Measurements from ENCODE around the gene C5orf63. TPM values are rescaled to one million over a fixed set of nuclear protein-coding genes. Genes with fewer than 3 reads are reported as not detected.

C5orf63 gene
- polyA plus RNA-seq, 1 donor (not counting 4 experiments of a cell fraction or from before 2014, with no cell fraction given): 7.2 TPM

DNA sequence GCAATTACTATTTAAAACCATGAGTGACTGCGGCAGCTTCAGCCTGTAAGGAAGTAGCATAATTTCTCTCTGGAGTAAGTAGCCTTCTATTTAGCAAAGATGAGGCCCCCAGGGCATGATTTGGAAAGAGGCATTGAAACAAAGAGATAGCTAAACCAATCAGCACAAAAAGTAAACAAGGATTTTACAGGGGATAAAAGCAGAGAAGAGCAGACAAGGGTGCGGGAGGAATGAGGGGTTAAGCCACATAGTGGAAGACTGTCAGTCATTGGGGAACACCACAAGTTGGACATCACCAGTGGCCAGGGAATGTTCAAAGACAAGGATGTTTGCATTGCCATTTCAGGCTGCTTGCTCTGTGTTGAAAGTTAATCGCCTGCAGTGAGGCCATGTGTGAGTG lies 24.0 kb upstream of the C5orf63 start:
- Histone ChIP-seq H3K4me3 (ENCODE audit: control insufficient read depth in 2 of 3, extremely low read depth in 1 of 3, insufficient read depth in 2 of 3, low read depth in 1 of 3, low read length in 3 of 3) (no peak overlapping the region), H3K36me3 (ENCODE audit: control insufficient read depth in 2 of 2, extremely low read depth in 1 of 2, insufficient read depth in 2 of 2, low read length in 2 of 2) (no peaks in the 10 kb centered on the region), H3K4me1 (ENCODE audit: control insufficient read depth, extremely low read depth, insufficient read depth, low read length) (no peaks in the 10 kb centered on the region), H2AFZ (ENCODE audit: control insufficient read depth, low read length) (no peak overlapping the region), H3K9me3 (ENCODE audit: control insufficient read depth, low read depth, low read length) (no peaks in the 10 kb centered on the region), H3K27ac (ENCODE audit: control insufficient read depth, insufficient read depth, low read length) (no peak overlapping the region), H3K79me2 (ENCODE audit: control insufficient read depth, insufficient read depth, low read length) (no peaks in the 10 kb centered on the region), H3K9me1 (ENCODE audit: control insufficient read depth, extremely low read depth, insufficient read depth, low read length) (no peaks in the 10 kb centered on the region), H3K27me3 (ENCODE audit: control insufficient read depth, extremely low read depth, insufficient read depth, low read length) (no peaks in the 10 kb centered on the region), H3K4me2 (ENCODE audit: control insufficient read depth, extremely low read depth, insufficient read depth, low read depth, low read length) (no peak overlapping the region), H4K20me1 (ENCODE audit: control insufficient read depth, extremely low read depth, insufficient read depth, low read length) (no peaks in the 10 kb centered on the region), H3K9ac (ENCODE audit: control insufficient read depth, extremely low read depth, insufficient read depth, low read length) (no peak overlapping the region)
- dilution Hi-C loops (cut with MboI; ENCODE audit: extremely low pct_ligation_motif_present, low sequenced_read_pairs): no loop called here
- TF ChIP-seq CTCF (optimal IDR thresholded peaks at IDR 0.05 in 1 of 3, IDR thresholded peaks at IDR 0.05 in 1 of 3, conservative IDR thresholded peaks at IDR 0.05 in 1 of 3; ENCODE audit: extremely low read depth in 1 of 3, insufficient read depth in 2 of 3, low read length in 3 of 3): no peak
- DNase-seq (ENCODE audit: low read depth, low spot score) (no peak), FAIRE-seq (no peak)

DNA sequence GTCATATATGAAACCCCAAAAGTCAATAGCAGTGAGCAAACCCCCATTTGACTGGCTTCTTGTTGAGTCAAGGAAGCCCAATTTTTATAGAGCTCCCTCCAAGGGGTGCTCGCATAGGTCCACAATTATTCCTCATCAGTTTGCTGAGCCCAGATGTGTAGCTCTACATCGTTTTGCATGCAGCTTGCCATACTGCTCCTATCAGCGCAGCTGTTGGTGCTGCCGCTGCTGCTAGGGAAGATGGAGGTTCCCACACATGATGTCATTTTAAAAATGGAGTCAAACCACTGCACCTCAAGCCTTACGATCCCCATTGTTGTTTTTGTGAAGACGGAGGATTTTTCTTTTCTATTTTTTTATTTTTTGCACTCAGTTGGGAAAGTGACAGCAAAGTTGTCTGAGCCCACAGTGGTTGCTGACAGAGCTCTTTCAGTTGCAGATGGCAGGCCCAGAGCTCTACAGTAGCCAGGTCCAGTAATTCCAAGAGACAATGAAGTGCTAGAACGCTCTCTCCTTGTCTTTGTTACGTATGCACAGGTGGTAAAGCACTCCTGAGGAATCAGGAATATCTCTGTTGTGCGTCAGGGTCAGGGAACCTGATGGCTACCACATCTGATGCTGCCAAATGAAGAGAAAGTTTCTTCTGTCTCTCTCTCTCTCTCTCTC lies 23.2 kb upstream of the C5orf63 start:
- H3K4me3 ChIP-seq (ENCODE audit: control insufficient read depth in 2 of 3, extremely low read depth in 1 of 3, insufficient read depth in 2 of 3, low read depth in 1 of 3, low read length in 3 of 3): no peak overlapping the region
- DNase-seq (ENCODE audit: low read depth, low spot score): no peak
- no peak overlapping the region for H3K4me2 ChIP-seq (ENCODE audit: control insufficient read depth, extremely low read depth, insufficient read depth, low read depth, low read length)
- FAIRE-seq: no peak
- no peak overlapping the region for H3K9ac ChIP-seq (ENCODE audit: control insufficient read depth, extremely low read depth, insufficient read depth, low read length)
- H3K9me3 ChIP-seq (ENCODE audit: control insufficient read depth, low read depth, low read length): no peaks in the 10 kb centered on the region
- no peak for TF ChIP-seq CTCF (optimal IDR thresholded peaks at IDR 0.05 in 1 of 3, IDR thresholded peaks at IDR 0.05 in 1 of 3, conservative IDR thresholded peaks at IDR 0.05 in 1 of 3; ENCODE audit: extremely low read depth in 1 of 3, insufficient read depth in 2 of 3, low read length in 3 of 3)
- TF ChIP-seq EZH2 (IDR thresholded peaks at IDR 0.05; ENCODE audit: low read length): no peak
- no peak overlapping the region for H2AFZ ChIP-seq (ENCODE audit: control insufficient read depth, low read length)
- H3K27ac ChIP-seq (ENCODE audit: control insufficient read depth, insufficient read depth, low read length): no peak overlapping the region
- dilution Hi-C loops (cut with MboI; ENCODE audit: extremely low pct_ligation_motif_present, low sequenced_read_pairs): no loop called here
- no peaks in the 10 kb centered on the region for H3K27me3 ChIP-seq (ENCODE audit: control insufficient read depth, extremely low read depth, insufficient read depth, low read length)
- no peaks in the 10 kb centered on the region for H3K79me2 ChIP-seq (ENCODE audit: control insufficient read depth, insufficient read depth, low read length)
- no peaks in the 10 kb centered on the region for H4K20me1 ChIP-seq (ENCODE audit: control insufficient read depth, extremely low read depth, insufficient read depth, low read length)
- H3K9me1 ChIP-seq (ENCODE audit: control insufficient read depth, extremely low read depth, insufficient read depth, low read length): no peaks in the 10 kb centered on the region
- no peaks in the 10 kb centered on the region for H3K4me1 ChIP-seq (ENCODE audit: control insufficient read depth, extremely low read depth, insufficient read depth, low read length)
- H3K36me3 ChIP-seq (ENCODE audit: control insufficient read depth in 2 of 2, extremely low read depth in 1 of 2, insufficient read depth in 2 of 2, low read length in 2 of 2): no peaks in the 10 kb centered on the region
